H9 (cell line): Measurements from ENCODE around the gene ZDHHC19. TPM values are rescaled to one million over a fixed set of nuclear protein-coding genes. Genes with fewer than 3 reads are reported as not detected.
A peak's percentile ranks its signal among the peaks of the same experiment; 100 is the strongest.

Experiments
- DNase-seq: peaks from one replicate; pipeline ENCODE4 v3.0.0-alpha.2; 2017
- H2AFZ ChIP-seq: one replicate; pipeline ENCODE4 v1.6.1; 2013; ENCODE audit warnings: mild to moderate bottlenecking, low read length, control low read depth, moderate library complexity
- H2AK5ac ChIP-seq: 2 replicates; pipeline ENCODE4 v1.6.1; 2013; ENCODE audit warnings: low read length, control low read depth, mixed read lengths; ENCODE audit not compliant: insufficient read length
- H2BK120ac ChIP-seq: one replicate; pipeline ENCODE4 v1.6.1; 2013; ENCODE audit warnings: low read depth, mild to moderate bottlenecking, low read length, control low read depth, inconsistent platforms; ENCODE audit not compliant: poor library complexity, severe bottlenecking
- H2BK12ac ChIP-seq: 2 replicates; pipeline ENCODE4 v1.6.1; 2013; ENCODE audit warnings: low read length, control low read depth, mixed read lengths, low read depth; ENCODE audit not compliant: insufficient read length
- H2BK15ac ChIP-seq: 2 replicates; pipeline ENCODE4 v1.6.1; 2013; ENCODE audit warnings: low read depth, low read length, control low read depth
- H2BK20ac ChIP-seq: one replicate; pipeline ENCODE4 v1.6.1; 2013; ENCODE audit warnings: low read depth, mild to moderate bottlenecking, low read length, control low read depth, inconsistent platforms; ENCODE audit not compliant: poor library complexity, severe bottlenecking
- H2BK5ac ChIP-seq: 2 replicates; pipeline ENCODE4 v1.6.1; 2013; ENCODE audit warnings: low read length, control low read depth, mixed read lengths; ENCODE audit not compliant: insufficient read length
- H3K14ac ChIP-seq: 2 replicates; pipeline ENCODE4 v1.6.1; 2013; ENCODE audit warnings: low read length, control low read depth; ENCODE audit not compliant: insufficient read depth
- H3K18ac ChIP-seq: 2 replicates; pipeline ENCODE4 v1.6.1; 2013; ENCODE audit warnings: low read depth, mild to moderate bottlenecking, mixed read lengths, low read length, control low read depth; ENCODE audit not compliant: insufficient read length
- H3K23ac ChIP-seq: 2 replicates; pipeline ENCODE4 v1.6.1; 2013; ENCODE audit warnings: low read length, control low read depth, mixed read lengths, low read depth; ENCODE audit not compliant: insufficient read length
- H3K23me2 ChIP-seq: 2 replicates; pipeline ENCODE4 v1.6.1; 2013; ENCODE audit warnings: low read depth, mild to moderate bottlenecking, mixed read lengths, low read length, control low read depth; ENCODE audit not compliant: insufficient read length, poor library complexity, severe bottlenecking
- H3K27ac ChIP-seq: 2 replicates; pipeline ENCODE4 v1.5.1; 2013; ENCODE audit warnings: low read length, control low read depth, mixed read lengths, low read depth; ENCODE audit not compliant: insufficient read length
- H3K27me3 ChIP-seq: 2 replicates; pipeline ENCODE4 v1.6.1; 2013; ENCODE audit warnings: low read length, control low read depth, inconsistent platforms; ENCODE audit not compliant: insufficient read depth
- H3K4ac ChIP-seq: 2 replicates; pipeline ENCODE4 v1.6.1; 2013; ENCODE audit warnings: low read depth, mild to moderate bottlenecking, control low read depth, inconsistent platforms, low read length, moderate library complexity
- H3K4me1 ChIP-seq: 2 replicates; pipeline ENCODE4 v1.6.1; 2013; ENCODE audit warnings: low read length, control low read depth, inconsistent platforms; ENCODE audit not compliant: insufficient read depth
- H3K4me2 ChIP-seq: 2 replicates; pipeline ENCODE4 v1.6.1; 2013; ENCODE audit warnings: low read length, control low read depth, mixed read lengths; ENCODE audit not compliant: insufficient read length, insufficient read depth
- H3K56ac ChIP-seq: 2 replicates; pipeline ENCODE4 v1.6.1; 2013; ENCODE audit warnings: low read depth, mild to moderate bottlenecking, mixed read lengths, low read length, control low read depth; ENCODE audit not compliant: insufficient read length
- H3K79me1 ChIP-seq: 2 replicates; pipeline ENCODE4 v1.6.1; 2013; ENCODE audit warnings: low read depth, mild to moderate bottlenecking, moderate library complexity, low read length, control low read depth, inconsistent platforms; ENCODE audit not compliant: insufficient read depth, poor library complexity, severe bottlenecking
- H3K79me2 ChIP-seq: 2 replicates; pipeline ENCODE4 v1.6.1; 2013; ENCODE audit warnings: low read length, control low read depth, inconsistent platforms; ENCODE audit not compliant: insufficient read depth
- H3K9ac ChIP-seq: 2 replicates; pipeline ENCODE4 v1.6.1; 2013; ENCODE audit warnings: low read length, control low read depth, mixed read lengths; ENCODE audit not compliant: insufficient read length; ENCODE audit errors: extremely low read depth
- H3K9me3 ChIP-seq: one replicate; pipeline ENCODE4 v1.6.1; 2013; ENCODE audit warnings: low read depth, low read length, inconsistent platforms; ENCODE audit not compliant: control insufficient read depth
- H3T11ph ChIP-seq: one replicate; pipeline ENCODE4 v1.6.1; 2013; ENCODE audit warnings: mild to moderate bottlenecking, low read length, control low read depth, inconsistent platforms
- H4K20me1 ChIP-seq: one replicate; pipeline ENCODE4 v1.6.1; 2013; ENCODE audit not compliant: control insufficient read depth, insufficient read length, insufficient read depth
- H4K5ac ChIP-seq: 2 replicates; pipeline ENCODE4 v1.6.1; 2013; ENCODE audit warnings: low read depth, mild to moderate bottlenecking, mixed read lengths, low read length, control low read depth; ENCODE audit not compliant: insufficient read length
- H4K8ac ChIP-seq: replicated peaks from 2 replicates; pipeline ENCODE4 v1.6.1; 2013; ENCODE audit warnings: low read length, control low read depth, mixed read lengths, low read depth; ENCODE audit not compliant: insufficient read length
- H4K91ac ChIP-seq: 2 replicates; pipeline ENCODE4 v1.6.1; 2013; ENCODE audit warnings: low read depth, mild to moderate bottlenecking, moderate library complexity, mixed read lengths, low read length, control low read depth; ENCODE audit not compliant: insufficient read length
- H3K27ac Mint-ChIP-seq, 3 experiments: 2 replicates in 2 of 3; 3 replicates in 1 of 3; pipeline ENCODE4 v1.8.0; 2020 to 2021; ENCODE audit warnings: mixed read lengths in 3 of 3, mild to moderate bottlenecking in 1 of 3, moderate library complexity in 1 of 3
- H3K27me3 Mint-ChIP-seq: 2 replicates; pipeline ENCODE4 v1.8.0; 2021; ENCODE audit warnings: low read depth, mild to moderate bottlenecking, moderate library complexity, mixed read lengths
- H3K36me3 Mint-ChIP-seq, 3 experiments: 2 replicates in 2 of 3; 3 replicates in 1 of 3; pipeline ENCODE4 v1.8.0; 2020 to 2021; ENCODE audit warnings: low read depth in 3 of 3, mixed read lengths in 3 of 3; ENCODE audit not compliant: insufficient read depth in 1 of 3
- H3K4me1 Mint-ChIP-seq, 2 experiments: 2 replicates each; pipeline ENCODE4 v1.8.0; 2020; ENCODE audit warnings: mixed read lengths in 2 of 2
- H3K4me3 Mint-ChIP-seq, 2 experiments: 2 replicates in 1 of 2; 3 replicates in 1 of 2; pipeline ENCODE4 v1.8.0; 2020 to 2021; ENCODE audit warnings: mild to moderate bottlenecking in 2 of 2, mixed read lengths in 2 of 2, moderate library complexity in 1 of 2
- H3K9me3 Mint-ChIP-seq, 2 experiments: 2 replicates in 1 of 2; 3 replicates in 1 of 2; pipeline ENCODE4 v1.8.0; 2020; ENCODE audit warnings: mild to moderate bottlenecking in 2 of 2, mixed read lengths in 2 of 2, moderate library complexity in 1 of 2
- CTCF ChIP-seq: fragments of 200-600 bp; sonication (generic); conservative IDR thresholded peaks from 3 replicates; pipeline ENCODE4 v1.8.0; 2021; ENCODE audit warnings: antibody characterized with exemption, mild to moderate bottlenecking
- WGBS: extraction: QIAGEN DNeasy Blood & Tissue Kit; methylation state at CpG from one replicate; pipeline ENCODE4 v1.1.7; 2013; ENCODE audit warnings: missing lambda C conversion rate, low lambda C conversion rate, mixed read lengths; ENCODE audit not compliant: insufficient read length; ENCODE audit errors: extremely low coverage; 5-methylcytosine and 5-hydroxymethylcytosine counted together
- total RNA-seq: library from RNA; stranded (reverse); gene quantifications from 2 replicates; pipeline ENCODE4 v1.2.1, GENCODE V29; 2021

The ZDHHC19 gene
- total RNA-seq, 1 experiment from 2014 or later = 2.2 TPM

- peak overlapping the region in 1 of 3 experiments; percentile 71; a peak in 2 of 7 replicates for H3K27ac Mint-ChIP-seq
- no peaks in the 10 kb centered on the region for H3K79me1 ChIP-seq
- peak; percentile 49 for TF ChIP-seq CTCF
- H3T11ph ChIP-seq = no peak overlapping the region
- no peaks in the 10 kb centered on the region for H3K9me3 Mint-ChIP-seq
- no peaks in the 10 kb centered on the region for H3K23me2 ChIP-seq
- H3K4me1 ChIP-seq = no peaks in the 10 kb centered on the region
- no peak overlapping the region for H3K56ac ChIP-seq
- H4K8ac ChIP-seq = no peak overlapping the region
- WGBS = no CpG with 5 or more reads among the region's 19 CpGs
- no peak overlapping the region for H4K5ac ChIP-seq
- peaks cover 0 to 3% of the 10 kb centered on the region in 2 experiments; a peak in 1 of 4 replicates for H3K4me1 Mint-ChIP-seq
- H2AFZ ChIP-seq = no peak overlapping the region
- H3K79me2 ChIP-seq = no peaks in the 10 kb centered on the region
- no peaks in the 10 kb centered on the region for H3K27me3 ChIP-seq
- no peak overlapping the region for H2BK15ac ChIP-seq
- DNase-seq = no peak
- no peaks in the 10 kb centered on the region for H3K36me3 Mint-ChIP-seq
- H3K4me3 Mint-ChIP-seq = no peak overlapping the region; a peak in 1 of 5 replicates
- H3K27me3 Mint-ChIP-seq = peaks cover 4% of the 10 kb centered on the region; the same call in 1 of the 2 replicates
- H2BK20ac ChIP-seq = no peak overlapping the region
- no peak overlapping the region for H4K91ac ChIP-seq
- H2BK120ac ChIP-seq = no peak overlapping the region
- no peak overlapping the region for H3K9ac ChIP-seq
- no peaks in the 10 kb centered on the region for H3K9me3 ChIP-seq
- no peak overlapping the region for H3K4me2 ChIP-seq
- no peaks in the 10 kb centered on the region for H4K20me1 ChIP-seq
- H3K4ac ChIP-seq = no peak overlapping the region
- H3K23ac ChIP-seq = no peak overlapping the region
- no peak overlapping the region for H3K27ac ChIP-seq
- H2BK12ac ChIP-seq = no peak overlapping the region
- H3K18ac ChIP-seq = no peak overlapping the region
- no peak overlapping the region for H2BK5ac ChIP-seq
- H3K14ac ChIP-seq = no peak overlapping the region
- no peak overlapping the region for H2AK5ac ChIP-seq
Observed at GRCh38 chr3:196198771-196199753, 12.1 kb downstream of the ZDHHC19 start.
